Loucy (cell line): Measurements from ENCODE around the gene ANGPT4.

Source experiments
- H2AFZ ChIP-seq: fragments of 200-600 bp; sonication (generic); 2 replicates; pipeline ENCODE4 v1.6.0; 2016; ENCODE audit warnings: antibody characterized with exemption, mild to moderate bottlenecking, low read length, moderate library complexity
- H3F3A ChIP-seq: fragments of 200-600 bp; 2 replicates; pipeline ENCODE4 v1.6.0; 2016; ENCODE audit warnings: antibody characterized with exemption, low read depth, mild to moderate bottlenecking
- H3K27me3 ChIP-seq: fragments of 200-600 bp; sonication (generic); 2 replicates; pipeline ENCODE4 v1.6.1; 2014; ENCODE audit warnings: low read length, mild to moderate bottlenecking; ENCODE audit not compliant: insufficient read depth, poor library complexity, severe bottlenecking
- H3K36me3 ChIP-seq: fragments of 200-600 bp; sonication (generic); 2 replicates; pipeline ENCODE4 v1.6.1; 2016; ENCODE audit warnings: low read length; ENCODE audit not compliant: insufficient read depth
- H3K4me1 ChIP-seq: fragments of 200-600 bp; sonication (generic); 2 replicates; pipeline ENCODE4 v1.5.1; 2014; ENCODE audit warnings: low read length, mild to moderate bottlenecking; ENCODE audit not compliant: insufficient read depth, poor library complexity, severe bottlenecking
- H3K4me2 ChIP-seq: fragments of 200-600 bp; sonication (generic); 2 replicates; pipeline ENCODE4 v1.6.0; 2014; ENCODE audit warnings: antibody characterized with exemption, low read length, low read depth, mild to moderate bottlenecking; ENCODE audit not compliant: poor library complexity, severe bottlenecking
- H3K4me3 ChIP-seq: fragments of 200-600 bp; sonication (generic); 2 replicates; pipeline ENCODE4 v1.5.1; 2014; ENCODE audit warnings: low read length, mild to moderate bottlenecking, mixed read lengths; ENCODE audit not compliant: poor library complexity, severe bottlenecking
- H3K79me2 ChIP-seq: fragments of 200-600 bp; sonication (generic); 2 replicates; pipeline ENCODE4 v1.6.1; 2014; ENCODE audit warnings: low read length; ENCODE audit not compliant: insufficient read depth
- H3K9ac ChIP-seq: fragments of 200-600 bp; sonication (generic); 2 replicates; pipeline ENCODE4 v1.6.0; 2014; ENCODE audit warnings: mild to moderate bottlenecking, low read depth, low read length, moderate library complexity; ENCODE audit not compliant: poor library complexity, severe bottlenecking
- H3K9me2 ChIP-seq: fragments of 200-600 bp; sonication (generic); replicated peaks from 2 replicates; pipeline ENCODE4 v1.6.1; 2016; ENCODE audit warnings: low read depth, low read length, mixed read lengths
- H3K9me3 ChIP-seq: fragments of 200-600 bp; sonication (generic); 2 replicates; pipeline ENCODE4 v1.6.1; 2014; ENCODE audit warnings: mild to moderate bottlenecking, antibody characterized with exemption, low read length, low read depth; ENCODE audit not compliant: insufficient read depth
- H4K20me1 ChIP-seq: fragments of 200-600 bp; sonication (generic); 2 replicates; pipeline ENCODE4 v1.6.0; 2014; ENCODE audit warnings: antibody characterized with exemption, low read length, mild to moderate bottlenecking; ENCODE audit not compliant: insufficient read depth, poor library complexity, severe bottlenecking
- CTCF ChIP-seq: fragments of 200-600 bp; sonication (generic); conservative IDR thresholded peaks from 2 replicates; pipeline ENCODE4 v1.5.1; 2014; ENCODE audit warnings: mild to moderate bottlenecking, antibody characterized with exemption, low read length
- EZH2phosphoT487 ChIP-seq: fragments of 200-600 bp; IDR thresholded peaks from 2 replicates; pipeline ENCODE4 v1.6.1; 2018; ENCODE audit warnings: antibody characterized with exemption, mild to moderate bottlenecking, moderate library complexity, borderline replicate concordance

ANGPT4 gene

DNA sequence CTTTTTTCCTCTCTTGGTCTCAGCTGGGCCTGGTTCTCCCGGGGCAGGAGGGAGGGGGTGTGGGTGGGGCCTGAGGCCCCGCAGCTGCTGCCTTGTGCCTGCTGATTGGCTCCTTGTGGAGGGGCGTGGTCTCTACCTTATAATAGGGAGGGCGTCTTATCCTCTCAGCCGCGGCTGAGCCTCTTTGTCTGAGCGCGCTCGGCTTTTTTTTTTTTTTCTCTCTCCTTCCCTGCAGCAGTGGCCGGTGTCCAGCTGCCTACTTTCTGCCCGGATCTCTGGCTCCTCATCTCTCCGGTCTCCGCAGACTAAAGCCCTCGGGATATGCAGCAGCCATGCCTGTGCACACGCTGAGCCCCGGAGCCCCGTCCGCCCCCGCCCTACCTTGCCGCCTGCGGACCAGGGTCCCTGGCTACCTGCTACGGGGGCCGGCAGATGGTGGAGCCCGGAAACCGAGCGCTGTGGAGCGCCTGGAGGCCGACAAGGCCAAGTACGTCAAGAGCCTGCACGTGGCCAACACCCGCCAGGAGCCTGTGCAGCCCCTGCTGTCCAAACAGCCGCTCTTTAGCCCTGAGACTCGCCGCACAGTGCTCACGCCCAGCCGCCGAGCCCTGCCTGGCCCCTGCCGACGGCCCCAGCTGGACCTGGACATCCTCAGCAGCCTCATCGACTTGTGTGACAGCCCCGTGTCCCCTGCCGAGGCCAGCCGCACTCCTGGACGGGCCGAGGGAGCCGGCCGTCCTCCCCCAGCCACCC lies 71.5 kb downstream of the ANGPT4 start:
- H4K20me1 ChIP-seq, result no peaks in the 10 kb centered on the region
- H3K9me2 ChIP-seq, result no peaks in the 10 kb centered on the region
- peak overlapping the region; percentile 82 for H2AFZ ChIP-seq
- H3K4me3 ChIP-seq, result peak overlapping the region; percentile 73
- no peaks in the 10 kb centered on the region for H3K36me3 ChIP-seq
- H3F3A ChIP-seq, result no peaks in the 10 kb centered on the region
- H3K27me3 ChIP-seq, result no peaks in the 10 kb centered on the region
- peak overlapping the region; percentile 74 for H3K9ac ChIP-seq
- H3K9me3 ChIP-seq, result no peaks in the 10 kb centered on the region
- no peak for TF ChIP-seq EZH2phosphoT487
- TF ChIP-seq CTCF, result no peak
- H3K79me2 ChIP-seq, result peaks cover 60% of the 10 kb centered on the region
- H3K4me2 ChIP-seq, result peak overlapping the region; percentile 91
- peaks cover 56% of the 10 kb centered on the region for H3K4me1 ChIP-seq

DNA sequence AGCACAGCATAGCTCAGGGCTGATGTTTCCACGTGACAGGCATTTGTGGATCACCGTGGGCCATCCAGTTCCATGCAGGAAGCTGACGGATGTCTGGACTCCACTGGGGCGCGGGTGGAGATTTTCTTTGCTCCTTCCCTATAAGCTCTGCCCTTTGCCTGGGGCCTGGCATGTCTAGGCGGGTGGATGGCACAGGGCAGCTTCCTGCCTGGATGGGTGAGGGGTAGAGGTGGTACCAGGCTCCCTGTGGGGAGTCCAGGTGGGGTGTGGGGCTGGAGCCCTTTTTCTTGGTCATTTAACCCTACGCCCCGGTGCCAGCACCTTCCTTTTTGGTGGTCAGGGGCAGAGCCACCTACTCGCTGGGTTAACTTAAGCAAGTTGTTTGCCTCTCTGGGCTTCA lies 72.2 kb downstream of the ANGPT4 start:
- Histone ChIP-seq H3K4me3 (peak overlapping the region; percentile 73), H3F3A (no peaks in the 10 kb centered on the region), H4K20me1 (no peaks in the 10 kb centered on the region), H3K9ac (no peak overlapping the region), H3K36me3 (no peaks in the 10 kb centered on the region), H3K9me3 (no peaks in the 10 kb centered on the region), H3K4me2 (peak overlapping the region; percentile 91), H3K27me3 (no peaks in the 10 kb centered on the region), H3K9me2 (no peaks in the 10 kb centered on the region), H2AFZ (no peak overlapping the region), H3K79me2 (peaks cover 67% of the 10 kb centered on the region), H3K4me1 (peaks cover 63% of the 10 kb centered on the region)
- TF ChIP-seq EZH2phosphoT487 (no peak), CTCF (no peak)

- H3K79me2 ChIP-seq, result peaks cover 67% of the 10 kb centered on the region
- H3F3A ChIP-seq, result no peaks in the 10 kb centered on the region
- H3K9me3 ChIP-seq, result no peaks in the 10 kb centered on the region
- no peak overlapping the region for H3K4me3 ChIP-seq
- H3K36me3 ChIP-seq, result no peaks in the 10 kb centered on the region
- H4K20me1 ChIP-seq, result no peaks in the 10 kb centered on the region
- peaks cover 66% of the 10 kb centered on the region for H3K4me1 ChIP-seq
- H3K9ac ChIP-seq, result no peak overlapping the region
- H3K27me3 ChIP-seq, result no peaks in the 10 kb centered on the region
- H3K9me2 ChIP-seq, result no peaks in the 10 kb centered on the region
- H2AFZ ChIP-seq, result no peak overlapping the region
- H3K4me2 ChIP-seq, result no peak overlapping the region
- TF ChIP-seq EZH2phosphoT487 (no peak), CTCF (no peak)
Observed at GRCh38 chr20:842547-842940, 73.6 kb downstream of the ANGPT4 start.
